SU-DHL-6 (cell line): Measurements from ENCODE around the gene GOLM1.

Source experiments
- H2AFZ ChIP-seq: fragments of 200-600 bp; sonication (generic); 2 replicates; pipeline ENCODE4 v1.6.1; 2014; ENCODE audit warnings: low read depth, mild to moderate bottlenecking, moderate library complexity, mixed read lengths, antibody characterized with exemption, low read length; ENCODE audit not compliant: severe bottlenecking
- H3F3A ChIP-seq: fragments of 200-600 bp; shearing (Covaris generic); 2 replicates; pipeline ENCODE4 v1.6.0; 2016; ENCODE audit warnings: antibody characterized with exemption, mild to moderate bottlenecking; ENCODE audit not compliant: insufficient read depth
- H3K27ac ChIP-seq: fragments of 200-600 bp; sonication (generic); 2 replicates; pipeline ENCODE4 v1.5.1; 2016; ENCODE audit warnings: low read depth, mild to moderate bottlenecking, low read length, moderate library complexity, mixed read lengths
- H3K27me3 ChIP-seq: fragments of 200-600 bp; sonication (generic), shearing (Covaris generic); 2 replicates; pipeline ENCODE4 v1.6.0; 2014; ENCODE audit warnings: mild to moderate bottlenecking, low read length
- H3K36me3 ChIP-seq: fragments of 200-600 bp; sonication (generic); 2 replicates; pipeline ENCODE4 v1.6.1; 2014; ENCODE audit warnings: mild to moderate bottlenecking, low read length, mixed read lengths
- H3K4me2 ChIP-seq: fragments of 300-600, 200-600 bp; shearing (Covaris generic), sonication (generic); 2 replicates; pipeline ENCODE4 v1.6.0; 2014; ENCODE audit warnings: low read length, low read depth, mild to moderate bottlenecking; ENCODE audit not compliant: poor library complexity, severe bottlenecking
- H3K4me3 ChIP-seq: fragments of 200-600 bp; sonication (generic); 2 replicates; pipeline ENCODE4 v1.5.1; 2014; ENCODE audit warnings: antibody characterized with exemption, low read length, mild to moderate bottlenecking, mixed read lengths; ENCODE audit not compliant: insufficient read depth, poor library complexity, severe bottlenecking
- H3K79me2 ChIP-seq: fragments of 200-600 bp; sonication (generic); 2 replicates; pipeline ENCODE4 v1.6.1; 2014; ENCODE audit warnings: mild to moderate bottlenecking, low read length, moderate library complexity; ENCODE audit not compliant: insufficient read depth
- H3K9ac ChIP-seq: fragments of 200-600 bp; sonication (generic); 2 replicates; pipeline ENCODE4 v1.7.0; 2014; ENCODE audit warnings: mild to moderate bottlenecking, low read length
- H3K9me2 ChIP-seq: fragments of 200-600 bp; sonication (generic); replicated peaks from 2 replicates; pipeline ENCODE4 v1.6.1; 2014; ENCODE audit warnings: low read length; ENCODE audit not compliant: insufficient read depth
- H3K9me3 ChIP-seq: fragments of 200-600 bp; sonication (generic); 2 replicates; pipeline ENCODE4 v1.6.1; 2014; ENCODE audit warnings: low read length, mixed read lengths; ENCODE audit not compliant: insufficient read depth
- H4K20me1 ChIP-seq: fragments of 200-600 bp; sonication (generic); 2 replicates; pipeline ENCODE4 v1.6.1; 2014; ENCODE audit warnings: low read depth, mild to moderate bottlenecking, antibody characterized with exemption, low read length, moderate library complexity, mixed read lengths
- EZH2phosphoT487 ChIP-seq: fragments of 200-600 bp; sonication (generic), shearing (Covaris generic); conservative IDR thresholded peaks from 2 replicates; pipeline ENCODE4 v1.6.1; 2018; ENCODE audit warnings: mild to moderate bottlenecking, antibody characterized with exemption, low read length, moderate library complexity, mixed read lengths
- TF ChIP-seq, protein P1 (sequence below): fragments of 200-600 bp; sonication (generic); IDR thresholded peaks from one replicate; pipeline ENCODE4 v1.5.1; 2017; ENCODE audit warnings: antibody characterized with exemption, mild to moderate bottlenecking, low read length, moderate library complexity; ENCODE audit not compliant: insufficient read depth, poor library complexity, severe bottlenecking

GOLM1 gene

DNA sequence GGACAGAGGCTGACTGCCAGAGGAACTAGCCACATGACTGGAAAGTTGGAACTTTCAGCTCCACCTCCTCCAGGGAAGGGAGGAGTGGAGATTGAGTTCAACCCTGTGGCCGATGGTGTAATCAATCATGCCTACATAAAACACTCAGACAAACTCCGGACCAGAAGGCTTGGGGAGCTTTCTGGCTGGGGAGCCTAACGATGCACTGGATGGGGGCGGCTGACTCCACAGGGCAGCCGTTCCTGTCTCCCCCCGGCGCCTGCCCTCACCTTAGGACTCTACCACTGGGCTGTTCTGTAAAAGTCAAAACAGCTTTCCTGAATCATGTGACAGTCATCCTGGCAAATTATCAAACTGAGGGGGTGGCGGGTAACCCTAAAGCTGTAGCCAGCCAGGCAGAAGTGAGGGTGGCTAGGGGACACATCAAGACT lies 58.0 kb downstream of the GOLM1 start:
- Histone ChIP-seq H3K9ac (no peak overlapping the region), H4K20me1 (no peaks in the 10 kb centered on the region), H3K79me2 (no peaks in the 10 kb centered on the region), H2AFZ (no peak overlapping the region), H3F3A (no peaks in the 10 kb centered on the region), H3K4me3 (no peak overlapping the region), H3K27me3 (no peaks in the 10 kb centered on the region), H3K36me3 (no peaks in the 10 kb centered on the region), H3K9me3 (no peaks in the 10 kb centered on the region), H3K27ac (no peak overlapping the region), H3K9me2 (no peaks in the 10 kb centered on the region), H3K4me2 (no peak overlapping the region)
- TF ChIP-seq, protein P1, sequence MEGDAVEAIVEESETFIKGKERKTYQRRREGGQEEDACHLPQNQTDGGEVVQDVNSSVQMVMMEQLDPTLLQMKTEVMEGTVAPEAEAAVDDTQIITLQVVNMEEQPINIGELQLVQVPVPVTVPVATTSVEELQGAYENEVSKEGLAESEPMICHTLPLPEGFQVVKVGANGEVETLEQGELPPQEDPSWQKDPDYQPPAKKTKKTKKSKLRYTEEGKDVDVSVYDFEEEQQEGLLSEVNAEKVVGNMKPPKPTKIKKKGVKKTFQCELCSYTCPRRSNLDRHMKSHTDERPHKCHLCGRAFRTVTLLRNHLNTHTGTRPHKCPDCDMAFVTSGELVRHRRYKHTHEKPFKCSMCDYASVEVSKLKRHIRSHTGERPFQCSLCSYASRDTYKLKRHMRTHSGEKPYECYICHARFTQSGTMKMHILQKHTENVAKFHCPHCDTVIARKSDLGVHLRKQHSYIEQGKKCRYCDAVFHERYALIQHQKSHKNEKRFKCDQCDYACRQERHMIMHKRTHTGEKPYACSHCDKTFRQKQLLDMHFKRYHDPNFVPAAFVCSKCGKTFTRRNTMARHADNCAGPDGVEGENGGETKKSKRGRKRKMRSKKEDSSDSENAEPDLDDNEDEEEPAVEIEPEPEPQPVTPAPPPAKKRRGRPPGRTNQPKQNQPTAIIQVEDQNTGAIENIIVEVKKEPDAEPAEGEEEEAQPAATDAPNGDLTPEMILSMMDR, result no peak
- no peak for TF ChIP-seq EZH2phosphoT487

DNA sequence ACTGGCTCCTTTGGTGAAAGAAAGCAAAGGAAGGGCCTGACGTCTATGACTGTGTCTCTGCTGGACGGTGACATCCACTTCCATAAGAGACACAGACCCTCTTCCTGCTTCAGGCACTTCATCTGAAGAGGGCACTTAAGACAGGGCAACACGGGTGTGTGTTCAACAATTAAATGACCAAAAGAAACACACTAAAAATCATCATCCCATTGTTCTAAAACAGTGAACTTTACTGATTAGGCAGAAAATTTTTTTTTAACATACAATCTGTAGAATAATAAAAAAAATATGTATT lies 58.5 kb downstream of the GOLM1 start:
- Histone ChIP-seq H3K9ac (no peak overlapping the region), H3K36me3 (no peaks in the 10 kb centered on the region), H3K27ac (no peak overlapping the region), H3K9me3 (no peaks in the 10 kb centered on the region), H2AFZ (no peak overlapping the region), H4K20me1 (no peaks in the 10 kb centered on the region), H3K4me2 (no peak overlapping the region), H3K27me3 (no peaks in the 10 kb centered on the region), H3K79me2 (no peaks in the 10 kb centered on the region), H3F3A (no peaks in the 10 kb centered on the region), H3K4me3 (no peak overlapping the region), H3K9me2 (no peaks in the 10 kb centered on the region)
- TF ChIP-seq, protein P1, result no peak
- no peak for TF ChIP-seq EZH2phosphoT487

DNA sequence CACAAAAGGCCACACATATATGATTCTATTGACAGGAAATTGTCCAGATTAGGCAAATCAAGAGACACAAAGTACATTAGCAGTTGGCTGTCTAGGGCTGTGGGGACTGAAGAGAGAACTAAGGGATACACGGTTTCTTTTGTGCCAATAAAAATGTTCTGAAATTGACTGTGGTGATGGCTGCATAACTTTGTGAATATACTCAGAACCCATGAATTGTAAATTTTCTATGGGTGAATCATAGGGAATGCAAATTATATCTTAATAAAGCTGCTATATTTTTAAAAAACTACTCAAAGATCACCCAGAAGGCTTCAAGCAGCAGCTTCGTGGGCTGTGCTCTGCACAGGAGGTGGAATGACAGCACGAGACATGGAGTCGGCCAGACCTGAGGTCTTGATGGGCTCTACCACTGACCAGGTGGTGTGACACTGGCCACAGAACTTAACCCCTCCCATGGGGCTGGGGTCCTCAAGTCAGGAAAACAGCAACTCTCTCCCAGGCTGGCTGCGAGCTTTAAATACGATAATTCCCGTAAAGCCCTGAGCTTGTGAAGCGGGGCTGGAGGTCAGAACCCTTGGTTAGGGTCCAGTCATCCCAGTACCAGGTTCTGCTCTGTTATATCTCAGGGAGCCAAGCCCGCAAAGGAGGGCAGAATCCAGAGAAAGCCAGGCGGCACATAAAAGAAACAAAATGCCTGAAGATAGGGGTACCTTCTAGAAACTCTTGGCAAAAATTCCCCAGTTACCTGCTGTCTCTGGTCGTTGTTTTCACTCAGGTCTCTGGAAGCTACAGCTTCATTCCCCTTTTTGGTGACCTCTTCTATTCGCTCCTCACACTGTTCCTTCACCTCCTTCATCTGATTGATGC lies 59.1 kb downstream of the GOLM1 start:
- no peak for TF ChIP-seq EZH2phosphoT487
- TF ChIP-seq, protein P1, result no peak
- H3K27me3 ChIP-seq, result no peaks in the 10 kb centered on the region
- no peaks in the 10 kb centered on the region for H4K20me1 ChIP-seq
- H3K4me2 ChIP-seq, result no peak overlapping the region
- no peak overlapping the region for H3K9ac ChIP-seq
- no peaks in the 10 kb centered on the region for H3K9me2 ChIP-seq
- H3K9me3 ChIP-seq, result no peaks in the 10 kb centered on the region
- H3K4me3 ChIP-seq, result no peak overlapping the region
- H3F3A ChIP-seq, result no peaks in the 10 kb centered on the region
- H2AFZ ChIP-seq, result no peak overlapping the region
- H3K79me2 ChIP-seq, result no peaks in the 10 kb centered on the region
- H3K27ac ChIP-seq, result no peak overlapping the region
- H3K36me3 ChIP-seq, result no peaks in the 10 kb centered on the region
